ENCODE data around the gene ESRP2. TPM values are rescaled to one million over a fixed set of nuclear protein-coding genes. Genes with fewer than 3 reads are reported as not detected.

The ESRP2 gene
- total and polyA plus RNA-seq, 9 of the 15 experiments (the other 6 are each of a cell fraction or from before 2014, with no cell fraction given): 0.05 to 0.15 (median 0.07) TPM; not detected in 6

DNA sequence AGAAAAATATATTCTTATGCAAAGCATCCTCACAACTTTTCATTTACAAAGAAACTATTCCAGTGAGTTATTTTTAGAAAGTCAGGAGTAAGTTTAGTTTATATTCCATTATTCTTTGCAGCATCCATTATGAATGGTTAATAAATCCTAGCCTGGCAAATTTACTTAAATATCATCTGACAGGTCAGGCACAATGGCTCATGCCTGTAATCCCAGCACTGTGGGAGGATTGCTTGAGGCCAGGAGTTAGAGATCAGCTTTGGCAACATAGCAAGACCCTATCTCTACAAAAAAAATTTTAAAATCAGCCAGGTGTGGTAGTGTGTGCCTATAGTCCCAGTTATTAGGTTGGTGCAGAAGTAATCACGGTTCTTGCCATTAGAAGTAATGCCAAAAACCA lies 12.9 kb downstream of the ESRP2 start:
- no peak overlapping the region for H3K4me2 ChIP-seq (ENCODE audit: insufficient read depth, low read length)
- no peak overlapping the region for H2AFZ ChIP-seq (ENCODE audit: low read depth, low read length)
- no peaks in the 10 kb centered on the region for H3K9me3 ChIP-seq (replicated peaks; ENCODE audit: control insufficient read depth, insufficient read depth, low read depth, low read length)
- CTCF ChIA-PET (ENCODE audit: low intra/inter-chr PET ratio): no interaction called here
- H4K20me1 ChIP-seq (replicated peaks; ENCODE audit: control insufficient read depth, insufficient read depth, low read length): no peaks in the 10 kb centered on the region; the same call in 1 of the 2 replicates
- H3K4me3 ChIP-seq: no peak overlapping the region
- intact Hi-C loops (cut with micrococcal nuclease): no loop called here
- TF ChIP-seq MCM7 (IDR thresholded peaks at IDR 0.05): no peak
- TF ChIP-seq, protein P1, sequence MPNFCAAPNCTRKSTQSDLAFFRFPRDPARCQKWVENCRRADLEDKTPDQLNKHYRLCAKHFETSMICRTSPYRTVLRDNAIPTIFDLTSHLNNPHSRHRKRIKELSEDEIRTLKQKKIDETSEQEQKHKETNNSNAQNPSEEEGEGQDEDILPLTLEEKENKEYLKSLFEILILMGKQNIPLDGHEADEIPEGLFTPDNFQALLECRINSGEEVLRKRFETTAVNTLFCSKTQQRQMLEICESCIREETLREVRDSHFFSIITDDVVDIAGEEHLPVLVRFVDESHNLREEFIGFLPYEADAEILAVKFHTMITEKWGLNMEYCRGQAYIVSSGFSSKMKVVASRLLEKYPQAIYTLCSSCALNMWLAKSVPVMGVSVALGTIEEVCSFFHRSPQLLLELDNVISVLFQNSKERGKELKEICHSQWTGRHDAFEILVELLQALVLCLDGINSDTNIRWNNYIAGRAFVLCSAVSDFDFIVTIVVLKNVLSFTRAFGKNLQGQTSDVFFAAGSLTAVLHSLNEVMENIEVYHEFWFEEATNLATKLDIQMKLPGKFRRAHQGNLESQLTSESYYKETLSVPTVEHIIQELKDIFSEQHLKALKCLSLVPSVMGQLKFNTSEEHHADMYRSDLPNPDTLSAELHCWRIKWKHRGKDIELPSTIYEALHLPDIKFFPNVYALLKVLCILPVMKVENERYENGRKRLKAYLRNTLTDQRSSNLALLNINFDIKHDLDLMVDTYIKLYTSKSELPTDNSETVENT (CRISPR knock-in tag; IDR thresholded peaks at IDR 0.05): no peak
- no peak for TF ChIP-seq KHSRP (IDR thresholded peaks at IDR 0.05)
- no peak for TF ChIP-seq BCOR (IDR thresholded peaks at IDR 0.05)
- TF ChIP-seq ZBTB8A (IDR thresholded peaks at IDR 0.05; ENCODE audit: partially characterized antibody): no peak
- TF ChIP-seq BDP1 (IDR thresholded peaks at IDR 0.05; ENCODE audit: insufficient read depth, insufficient read length): no peak
- TF ChIP-seq ZFPM2 (CRISPR knock-in tag; IDR thresholded peaks at IDR 0.05): no peak
- no peak for TF ChIP-seq HDAC3 (IDR thresholded peaks at IDR 0.05; ENCODE audit: borderline replicate concordance, partially characterized antibody)
- TF ChIP-seq, protein P2, sequence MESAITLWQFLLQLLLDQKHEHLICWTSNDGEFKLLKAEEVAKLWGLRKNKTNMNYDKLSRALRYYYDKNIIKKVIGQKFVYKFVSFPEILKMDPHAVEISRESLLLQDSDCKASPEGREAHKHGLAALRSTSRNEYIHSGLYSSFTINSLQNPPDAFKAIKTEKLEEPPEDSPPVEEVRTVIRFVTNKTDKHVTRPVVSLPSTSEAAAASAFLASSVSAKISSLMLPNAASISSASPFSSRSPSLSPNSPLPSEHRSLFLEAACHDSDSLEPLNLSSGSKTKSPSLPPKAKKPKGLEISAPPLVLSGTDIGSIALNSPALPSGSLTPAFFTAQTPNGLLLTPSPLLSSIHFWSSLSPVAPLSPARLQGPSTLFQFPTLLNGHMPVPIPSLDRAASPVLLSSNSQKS (CRISPR knock-in tag; IDR thresholded peaks at IDR 0.05): no peak
- no peak for TF ChIP-seq MAFF (IDR thresholded peaks at IDR 0.05; ENCODE audit: low read length)
- no peak for TF ChIP-seq SOX6 (IDR thresholded peaks at IDR 0.05)
- TF ChIP-seq HDGF (IDR thresholded peaks at IDR 0.05): no peak
- TF ChIP-seq FOS (IDR thresholded peaks at IDR 0.05; ENCODE audit: extremely low read depth, insufficient read length): no peak
- POLR2A ChIA-PET: interaction anchor here (0.6 kb wide), 2 partner anchors 9 to 347 kb away, joined by 3 read pairs; no protein-coding TSS in a partner anchor
- H3K36me3 ChIP-seq (ENCODE audit: control insufficient read depth, insufficient read depth, low read length): peaks cover 63% of the 10 kb centered on the region; the same call in 2 of the 3 replicates
- H3K79me2 ChIP-seq (ENCODE audit: control insufficient read depth, insufficient read depth, low read length): peaks cover 23% of the 10 kb centered on the region
- no peak for FAIRE-seq
- no peaks in the 10 kb centered on the region for H3K9me1 ChIP-seq (ENCODE audit: control insufficient read depth, insufficient read depth, low read length)
- BruUV-seq (replicated peaks): no TSS peak
- H3K27ac ChIP-seq (ENCODE audit: extremely low read depth, low read depth, low read length): no peak overlapping the region
- peaks cover 0 to 8% of the 10 kb centered on the region in 2 experiments; a peak in 2 of 5 replicates for H3K4me1 ChIP-seq (replicated peaks in 1 of 2; ENCODE audit: control insufficient read depth in 2 of 2, insufficient read depth in 2 of 2, low read length in 2 of 2)
- in situ Hi-C loops (cut with MboI): loop anchor here (10.0 kb wide), 1 partner anchor 148 kb away; no protein-coding TSS in a partner anchor
- 78% methylated on average over 1 of the region's 1 CpG for WGBS (ENCODE audit: insufficient coverage, low coverage, missing lambda C conversion rate)
- DNase-seq (ENCODE audit: extremely low read depth in 1 of 4, low spot score in 3 of 4): no peak
- no peak for ATAC-seq
- H3K9ac ChIP-seq (ENCODE audit: insufficient read depth in 1 of 2, low read depth in 2 of 2, low read length in 2 of 2): no peak overlapping the region
- no peaks in the 10 kb centered on the region for H3K27me3 ChIP-seq (ENCODE audit: control insufficient read depth in 2 of 2, insufficient read depth in 2 of 2, low read length in 2 of 2)

All from K562 (cell line).